HG03520 (cell line): Measurements from ENCODE around the gene SLC15A4.
"Not testable (repeated sequence)": the region's sequence is repeated elsewhere in the genome, so short reads cannot be mapped to it uniquely, and the experiment has no call there.

ENCODE experiments used
- ATAC-seq: cut with Tn5 transposase; IDR thresholded peaks from one replicate; pipeline ENCODE4 v1.9.1; 2021; ENCODE audit warnings: mild to moderate bottlenecking, moderate library complexity; ENCODE audit not compliant: unreplicated experiment

SLC15A4 gene

DNA sequence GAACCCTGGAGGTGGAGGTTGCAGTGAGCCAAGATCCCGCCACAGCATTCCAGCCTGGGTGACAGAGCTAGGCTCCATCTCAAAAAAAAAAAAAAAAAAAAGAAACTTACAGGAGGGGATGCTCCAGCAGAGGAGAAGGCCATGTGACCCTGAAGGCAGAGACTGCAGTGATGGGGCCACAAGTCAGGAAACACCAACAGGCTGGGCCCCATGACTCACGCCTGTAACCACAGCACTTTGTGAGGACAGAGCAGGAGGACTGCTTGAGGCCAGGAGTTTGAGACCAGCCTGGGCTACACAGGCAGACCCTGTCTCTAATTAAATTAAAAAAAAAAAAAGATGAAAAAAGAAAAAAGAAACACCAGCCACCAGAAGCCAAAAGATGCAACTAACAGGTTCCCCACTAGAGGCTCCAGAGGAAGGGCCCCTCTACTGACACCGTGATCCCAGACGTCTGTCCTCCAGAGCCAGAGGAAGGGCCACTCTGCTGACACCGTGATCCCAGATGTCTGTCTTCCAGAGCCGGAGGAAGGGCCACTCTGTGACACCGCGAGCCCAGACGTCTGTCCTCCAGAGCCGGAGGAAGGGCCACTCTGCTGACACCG, 20.4 kb upstream of the SLC15A4 start:
- ATAC-seq = no peak

DNA sequence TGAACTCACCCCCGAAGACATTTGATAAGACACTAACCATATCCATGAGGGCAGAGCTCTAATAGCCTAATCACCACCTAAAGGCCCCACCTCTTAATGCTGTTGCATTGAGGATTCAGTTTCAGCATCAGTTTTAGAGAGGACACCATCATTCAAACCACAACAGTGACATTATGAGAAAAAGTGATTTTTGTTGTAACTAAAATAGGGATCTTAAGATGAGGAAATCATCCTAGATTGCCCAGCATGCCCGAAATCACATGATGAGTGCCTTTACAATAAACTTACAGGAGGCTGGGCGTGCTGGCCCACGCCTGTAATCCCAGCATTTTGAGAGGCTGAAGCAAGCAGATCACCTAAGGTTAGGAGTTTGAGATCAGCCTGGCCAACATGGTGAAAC, 19.8 kb upstream of the SLC15A4 start:
- no peak for ATAC-seq

DNA sequence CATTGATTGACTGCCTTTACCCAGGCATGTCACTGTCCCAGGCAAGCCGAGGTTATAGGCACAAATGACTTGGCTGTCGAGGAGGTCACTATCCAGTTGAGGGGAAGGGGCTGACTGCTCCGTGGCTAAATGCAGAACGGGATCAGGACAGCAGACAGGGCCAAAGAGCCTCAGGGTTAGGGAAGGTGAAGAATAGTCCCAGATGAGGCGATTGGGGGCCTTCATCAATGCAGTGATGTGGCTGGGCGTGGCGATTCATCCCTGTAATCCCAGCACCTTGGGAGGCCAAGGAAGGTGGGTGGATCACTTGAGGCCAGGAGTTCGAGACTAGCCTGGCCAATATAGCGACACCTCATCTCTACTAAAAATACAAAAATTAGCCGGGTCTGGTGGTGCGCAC, 18.8 kb upstream of the SLC15A4 start:
- no peak for ATAC-seq

DNA sequence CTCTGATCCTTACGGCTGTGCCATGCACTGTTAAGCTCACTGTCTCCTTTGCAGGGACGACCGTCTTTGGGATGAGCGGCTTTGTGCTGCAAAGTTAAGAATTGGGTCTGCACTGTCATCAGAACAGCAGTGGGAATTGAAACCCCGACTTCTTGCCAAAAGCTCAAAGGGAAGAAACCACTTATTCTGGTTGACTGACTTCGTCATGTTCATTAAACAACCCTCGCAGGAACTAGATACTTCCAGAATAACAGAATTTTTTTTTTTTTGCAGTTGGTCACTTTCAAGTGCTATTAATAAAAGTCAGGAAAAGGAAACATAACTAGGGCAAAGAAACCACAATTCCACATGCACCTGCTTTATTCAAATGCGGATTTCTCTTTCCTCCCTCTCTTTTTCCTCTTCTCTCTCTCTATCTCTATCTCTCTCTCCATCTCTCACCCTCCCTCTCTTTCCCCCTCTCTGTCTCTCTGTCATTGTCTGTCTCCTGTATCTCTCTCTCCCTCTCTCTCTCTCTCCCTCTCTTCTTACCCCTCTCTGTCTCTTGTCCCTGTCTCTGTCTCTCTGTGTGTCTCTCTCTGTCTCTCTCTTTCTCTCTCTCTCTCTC, 17.2 kb upstream of the SLC15A4 start:
- no peak for ATAC-seq

GRCh38 chr12:128839885-128840284, 16.1 kb upstream of the SLC15A4 start:
- not testable (repeated sequence) for ATAC-seq

- ATAC-seq = no peak
Observed at GRCh38 chr12:128833418-128833817, 9.7 kb upstream of the SLC15A4 start.

GRCh38 chr12:128830505-128830893, 6.7 kb upstream of the SLC15A4 start:
- ATAC-seq = peak; percentile 42

DNA sequence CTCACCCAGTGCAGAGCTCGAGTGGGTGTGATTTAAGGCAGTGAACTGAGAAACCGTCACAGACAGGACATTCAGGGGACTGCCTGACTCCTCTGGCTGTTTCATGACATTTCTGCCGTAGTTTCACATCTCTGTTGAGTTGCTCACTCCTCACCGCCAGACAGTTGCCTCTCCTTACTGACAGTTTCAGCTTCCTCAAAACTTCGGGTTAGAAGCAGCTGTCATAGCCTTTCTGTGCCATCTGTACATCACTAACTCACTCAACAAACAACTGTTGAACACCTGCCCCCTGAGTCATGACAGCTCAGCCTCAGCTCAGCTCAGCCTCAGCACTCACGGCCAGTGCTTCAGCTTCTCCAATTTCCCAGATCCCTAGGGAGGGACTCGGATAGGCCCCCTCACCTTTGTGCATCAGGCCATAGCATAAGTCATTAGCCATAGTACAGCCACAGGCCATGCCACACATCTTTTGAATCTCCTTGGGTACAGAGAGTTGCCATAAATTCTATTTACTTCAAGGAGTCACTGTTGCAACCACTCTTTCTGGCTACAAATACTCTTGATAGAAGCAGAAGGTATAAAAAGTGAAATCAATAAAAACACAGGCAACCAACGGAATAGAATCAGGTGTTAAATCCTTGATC, 6.2 kb upstream of the SLC15A4 start:
- ATAC-seq = peak; percentile 93

- ATAC-seq = no peak
Observed at GRCh38 chr12:128827724-128828123, 4.0 kb upstream of the SLC15A4 start.

- no peak for ATAC-seq
Observed at GRCh38 chr12:128825835-128826234, 2.1 kb upstream of the SLC15A4 start.

GRCh38 chr12:128823216-128823915, 392 bp downstream of the SLC15A4 start:
- ATAC-seq = peak; percentile 11

DNA sequence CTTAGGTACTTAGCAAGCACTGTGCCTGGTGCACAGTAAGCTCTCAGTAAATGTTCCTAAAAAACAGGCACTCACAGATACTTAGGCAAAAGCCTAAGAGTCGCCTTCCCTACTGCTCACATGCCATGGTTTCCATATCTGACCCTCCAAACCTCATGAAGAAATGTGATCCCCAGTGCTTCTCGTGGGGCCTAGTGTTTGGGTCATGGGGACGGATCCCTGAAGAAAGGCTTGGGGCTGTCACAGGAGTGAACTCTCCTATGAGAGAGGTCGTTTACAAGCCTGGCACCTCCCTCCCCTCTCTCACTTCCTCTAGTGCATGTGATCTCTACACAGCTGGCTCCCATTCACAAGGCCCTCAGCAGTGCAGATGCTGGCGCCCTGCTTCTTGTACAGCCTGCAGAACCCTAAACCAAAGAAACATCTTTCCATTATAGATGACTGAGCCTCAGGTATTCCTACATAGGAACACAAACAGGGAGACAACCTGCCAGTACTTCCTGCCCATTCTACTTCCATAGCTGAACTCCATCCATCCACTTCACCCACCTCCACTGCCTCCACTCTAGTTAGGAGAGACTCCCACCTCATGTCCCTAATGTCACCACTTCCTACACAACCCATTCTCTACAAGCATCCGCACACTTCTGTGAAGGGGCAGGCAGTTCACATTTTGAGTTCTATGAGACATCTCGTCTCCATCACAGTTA, 2.9 kb downstream of the SLC15A4 start:
- ATAC-seq = peak; percentile 53

DNA sequence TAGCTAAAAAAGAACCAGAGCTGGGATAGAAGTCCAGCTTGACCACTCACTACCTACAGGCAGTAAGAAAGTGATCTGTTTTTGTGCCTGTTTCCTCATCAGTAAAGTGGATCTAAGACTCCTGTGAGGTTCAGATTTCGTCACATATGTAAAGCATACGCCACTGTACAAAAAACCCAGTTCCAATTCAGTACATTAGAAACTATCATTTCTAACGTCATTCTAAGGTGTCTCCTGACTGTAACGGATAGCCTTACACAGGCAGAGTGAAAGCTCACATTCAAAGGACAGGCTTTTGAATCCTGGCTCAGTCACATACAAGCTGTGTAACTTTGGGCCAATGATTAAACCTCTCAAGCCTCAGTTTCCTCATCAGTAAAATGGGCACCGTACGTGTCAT, 3.5 kb downstream of the SLC15A4 start:
- no peak for ATAC-seq

GRCh38 chr12:128819293-128820144, 4.2 kb downstream of the SLC15A4 start:
- no peak for ATAC-seq

- ATAC-seq = peak; percentile 31
Observed at GRCh38 chr12:128818065-128819022, 5.4 kb downstream of the SLC15A4 start.

DNA sequence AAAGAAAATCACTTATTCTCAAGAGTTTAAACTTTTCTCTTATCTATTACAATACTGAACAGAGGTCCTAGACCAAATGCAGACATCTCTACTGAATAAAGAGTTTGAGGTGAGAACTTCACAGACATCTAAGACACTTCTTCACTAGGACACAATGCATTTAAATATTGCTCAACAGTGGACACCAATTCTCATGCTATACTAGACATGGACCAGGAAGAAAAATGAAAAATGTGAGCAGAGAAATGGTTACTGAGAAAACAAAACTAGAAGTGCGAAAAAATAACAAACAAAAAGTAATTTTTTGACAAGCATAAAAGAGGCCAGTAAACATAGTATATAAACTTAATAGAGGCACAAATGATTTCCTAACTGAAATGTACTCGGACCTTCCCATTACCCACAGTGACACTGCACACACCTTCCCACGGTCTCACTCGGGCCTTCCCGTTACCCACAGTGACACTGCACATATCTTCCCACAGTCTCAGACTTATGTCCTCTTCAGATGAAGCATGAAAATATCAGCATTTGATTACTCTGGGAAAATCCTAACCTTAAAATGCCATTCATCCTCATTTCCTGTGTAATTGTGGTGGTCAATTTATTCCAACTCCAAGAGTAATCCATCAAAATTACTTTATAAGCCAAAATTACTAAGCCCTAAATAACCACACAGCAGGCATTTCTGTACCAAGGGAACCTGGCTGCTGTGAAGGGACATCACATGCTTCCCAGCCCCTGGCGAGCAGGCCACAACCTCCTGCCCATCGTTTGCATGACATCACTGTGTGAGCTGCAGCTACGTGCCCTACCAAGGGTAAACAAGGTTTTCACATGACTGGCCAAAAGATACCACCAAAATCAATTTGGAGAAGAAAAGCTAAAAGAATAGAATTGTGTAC, 6.4 kb downstream of the SLC15A4 start:
- ATAC-seq = peak; percentile 42

DNA sequence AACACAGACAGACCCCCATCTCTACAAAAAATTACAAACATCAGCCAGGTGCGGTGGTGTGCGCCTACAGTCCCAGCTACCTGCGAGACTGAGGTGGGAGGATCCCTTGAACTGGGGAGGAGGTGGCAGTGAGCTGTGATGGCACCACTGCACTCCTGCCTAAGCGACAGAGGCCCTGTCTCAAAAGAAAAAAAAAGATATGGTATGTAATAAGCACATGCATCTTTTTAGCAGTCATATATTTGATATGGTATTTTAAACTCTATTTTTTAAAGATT, 7.2 kb downstream of the SLC15A4 start:
- no peak for ATAC-seq
